ENCODE results near the gene ASNSD1.

Gene ASNSD1

GRCh38 chr2:189673661-189674373 lies 12.6 kb downstream of the ASNSD1 start:
- no peak overlapping the region for H3K4me3 ChIP-seq
- H3K9me3 ChIP-seq (ENCODE audit: low read depth, low read length), result peaks cover 4% of the 10 kb centered on the region; the same call in 1 of the 2 replicates
- H3K27ac ChIP-seq, result no peak overlapping the region
- TF ChIP-seq FOXP2 (optimal IDR thresholded peaks at IDR 0.05; ENCODE audit: control extremely low read depth, extremely low read length, insufficient read depth) (no peak), EZH2 (IDR thresholded peaks at IDR 0.05) (no peak), POLR2AphosphoS5 (IDR thresholded peaks at IDR 0.05; ENCODE audit: borderline replicate concordance, low read depth, low read length) (no peak)
- no peak for DNase-seq (ENCODE audit: low read depth, low spot score)
- H3K9ac ChIP-seq (ENCODE audit: insufficient read length), result no peak overlapping the region
- H3K36me3 ChIP-seq (ENCODE audit: insufficient read depth, low read length), result peaks cover 81% of the 10 kb centered on the region

GRCh38 chr2:189674374-189675112 lies 13.3 kb downstream of the ASNSD1 start, which contains the start of gene ANKAR:
Gene ANKAR, plus strand, starts transcription at chr2:189674670. Its CDS starts 1,821 bp downstream, at chr2:189676491.
- TF ChIP-seq FOXP2 (optimal IDR thresholded peaks at IDR 0.05; ENCODE audit: control extremely low read depth, extremely low read length, insufficient read depth) (no peak), POLR2AphosphoS5 (IDR thresholded peaks at IDR 0.05; ENCODE audit: borderline replicate concordance, low read depth, low read length) (no peak), EZH2 (IDR thresholded peaks at IDR 0.05) (no peak)
- H3K9ac ChIP-seq (ENCODE audit: insufficient read length), result no peak within 1 kb of the TSS
- H3K9me3 ChIP-seq (ENCODE audit: low read depth, low read length), result peaks cover 4% of the 10 kb centered on the region; the same call in 1 of the 2 replicates
- H3K4me3 ChIP-seq, result no peak within 1 kb of the TSS
- no peak for DNase-seq (ENCODE audit: low read depth, low spot score)
- peaks cover 73% of the 10 kb centered on the region for H3K36me3 ChIP-seq (ENCODE audit: insufficient read depth, low read length)
- no peak within 1 kb of the TSS for H3K27ac ChIP-seq

- peaks cover 4% of the 10 kb centered on the region; the same call in 1 of the 2 replicates for H3K9me3 ChIP-seq (ENCODE audit: low read depth, low read length)
- no peak for DNase-seq (ENCODE audit: low read depth, low spot score)
- peaks cover 55% of the 10 kb centered on the region for H3K36me3 ChIP-seq (ENCODE audit: insufficient read depth, low read length)
- TF ChIP-seq EZH2 (IDR thresholded peaks at IDR 0.05) (no peak), POLR2AphosphoS5 (IDR thresholded peaks at IDR 0.05; ENCODE audit: borderline replicate concordance, low read depth, low read length) (no peak), FOXP2 (optimal IDR thresholded peaks at IDR 0.05; ENCODE audit: control extremely low read depth, extremely low read length, insufficient read depth) (no peak)
- no peak overlapping the region for H3K4me3 ChIP-seq
- no peak overlapping the region for H3K9ac ChIP-seq (ENCODE audit: insufficient read length)
- no peak overlapping the region for H3K27ac ChIP-seq
These were observed 15.2 kb downstream of the ASNSD1 start for GRCh38 chr2:189676471-189676870.

- H3K27ac ChIP-seq, result no peak overlapping the region
- no peak overlapping the region for H3K9ac ChIP-seq (ENCODE audit: insufficient read length)
- TF ChIP-seq EZH2 (IDR thresholded peaks at IDR 0.05) (no peak), POLR2AphosphoS5 (IDR thresholded peaks at IDR 0.05; ENCODE audit: borderline replicate concordance, low read depth, low read length) (no peak), FOXP2 (optimal IDR thresholded peaks at IDR 0.05; ENCODE audit: control extremely low read depth, extremely low read length, insufficient read depth) (no peak)
- H3K4me3 ChIP-seq, result no peak overlapping the region
- H3K36me3 ChIP-seq (ENCODE audit: insufficient read depth, low read length), result peaks cover 31% of the 10 kb centered on the region
- H3K9me3 ChIP-seq (ENCODE audit: low read depth, low read length), result peaks cover 4% of the 10 kb centered on the region; the same call in 1 of the 2 replicates
- DNase-seq (ENCODE audit: low read depth, low spot score), result no peak
These were observed 18.0 kb downstream of the ASNSD1 start for GRCh38 chr2:189679226-189679625.

GRCh38 chr2:189681203-189681602 lies 19.9 kb downstream of the ASNSD1 start:
- H3K4me3 ChIP-seq, result no peak overlapping the region
- DNase-seq (ENCODE audit: low read depth, low spot score), result no peak
- no peak overlapping the region for H3K9ac ChIP-seq (ENCODE audit: insufficient read length)
- no peak for TF ChIP-seq FOXP2 (optimal IDR thresholded peaks at IDR 0.05; ENCODE audit: control extremely low read depth, extremely low read length, insufficient read depth)
- TF ChIP-seq POLR2AphosphoS5 (IDR thresholded peaks at IDR 0.05; ENCODE audit: borderline replicate concordance, low read depth, low read length), result no peak
- TF ChIP-seq EZH2 (IDR thresholded peaks at IDR 0.05), result no peak
- H3K36me3 ChIP-seq (ENCODE audit: insufficient read depth, low read length), result peaks cover 16% of the 10 kb centered on the region
- H3K9me3 ChIP-seq (ENCODE audit: low read depth, low read length), result peaks cover 4% of the 10 kb centered on the region; the same call in 1 of the 2 replicates
- H3K27ac ChIP-seq, result no peak overlapping the region

- Histone ChIP-seq H3K27ac (no peak overlapping the region), H3K9ac (ENCODE audit: insufficient read length) (no peak overlapping the region), H3K36me3 (ENCODE audit: insufficient read depth, low read length) (peaks cover 9% of the 10 kb centered on the region; the same call in 1 of the 2 replicates), H3K9me3 (ENCODE audit: low read depth, low read length) (peaks cover 4% of the 10 kb centered on the region; the same call in 1 of the 2 replicates), H3K4me3 (no peak overlapping the region)
- no peak for DNase-seq (ENCODE audit: low read depth, low spot score)
- TF ChIP-seq FOXP2 (optimal IDR thresholded peaks at IDR 0.05; ENCODE audit: control extremely low read depth, extremely low read length, insufficient read depth), result no peak
- no peak for TF ChIP-seq POLR2AphosphoS5 (IDR thresholded peaks at IDR 0.05; ENCODE audit: borderline replicate concordance, low read depth, low read length)
- no peak for TF ChIP-seq EZH2 (IDR thresholded peaks at IDR 0.05)
These were observed 20.6 kb downstream of the ASNSD1 start for GRCh38 chr2:189681903-189682302.

- no peak for DNase-seq (ENCODE audit: low read depth, low spot score)
- H3K27ac ChIP-seq, result no peak overlapping the region
- H3K9me3 ChIP-seq (ENCODE audit: low read depth, low read length), result no peaks in the 10 kb centered on the region
- TF ChIP-seq FOXP2 (optimal IDR thresholded peaks at IDR 0.05; ENCODE audit: control extremely low read depth, extremely low read length, insufficient read depth) (no peak), POLR2AphosphoS5 (IDR thresholded peaks at IDR 0.05; ENCODE audit: borderline replicate concordance, low read depth, low read length) (no peak), EZH2 (IDR thresholded peaks at IDR 0.05) (no peak)
- no peak overlapping the region for H3K9ac ChIP-seq (ENCODE audit: insufficient read length)
- H3K4me3 ChIP-seq, result no peak overlapping the region
- no peaks in the 10 kb centered on the region for H3K36me3 ChIP-seq (ENCODE audit: insufficient read depth, low read length)
These were observed 22.1 kb downstream of the ASNSD1 start for GRCh38 chr2:189683348-189683747.

- no peak for DNase-seq (ENCODE audit: low read depth, low spot score)
- H3K4me3 ChIP-seq, result no peak overlapping the region
- no peaks in the 10 kb centered on the region for H3K36me3 ChIP-seq (ENCODE audit: insufficient read depth, low read length)
- no peak overlapping the region for H3K9ac ChIP-seq (ENCODE audit: insufficient read length)
- TF ChIP-seq POLR2AphosphoS5 (IDR thresholded peaks at IDR 0.05; ENCODE audit: borderline replicate concordance, low read depth, low read length) (no peak), EZH2 (IDR thresholded peaks at IDR 0.05) (no peak), FOXP2 (optimal IDR thresholded peaks at IDR 0.05; ENCODE audit: control extremely low read depth, extremely low read length, insufficient read depth) (no peak)
- no peak overlapping the region for H3K27ac ChIP-seq
- H3K9me3 ChIP-seq (ENCODE audit: low read depth, low read length), result no peaks in the 10 kb centered on the region
These were observed 23.6 kb downstream of the ASNSD1 start for GRCh38 chr2:189684811-189685210.

All from SK-N-MC (cell line).